ENCODE measurements around the gene CRIP1.

Gene CRIP1

GRCh38 chr14:105495101-105495989 lies 8.7 kb downstream of the CRIP1 start:
- DNase-seq, result no peak

GRCh38 chr14:105495990-105496830 lies 9.5 kb downstream of the CRIP1 start:
- no peak for DNase-seq

DNA sequence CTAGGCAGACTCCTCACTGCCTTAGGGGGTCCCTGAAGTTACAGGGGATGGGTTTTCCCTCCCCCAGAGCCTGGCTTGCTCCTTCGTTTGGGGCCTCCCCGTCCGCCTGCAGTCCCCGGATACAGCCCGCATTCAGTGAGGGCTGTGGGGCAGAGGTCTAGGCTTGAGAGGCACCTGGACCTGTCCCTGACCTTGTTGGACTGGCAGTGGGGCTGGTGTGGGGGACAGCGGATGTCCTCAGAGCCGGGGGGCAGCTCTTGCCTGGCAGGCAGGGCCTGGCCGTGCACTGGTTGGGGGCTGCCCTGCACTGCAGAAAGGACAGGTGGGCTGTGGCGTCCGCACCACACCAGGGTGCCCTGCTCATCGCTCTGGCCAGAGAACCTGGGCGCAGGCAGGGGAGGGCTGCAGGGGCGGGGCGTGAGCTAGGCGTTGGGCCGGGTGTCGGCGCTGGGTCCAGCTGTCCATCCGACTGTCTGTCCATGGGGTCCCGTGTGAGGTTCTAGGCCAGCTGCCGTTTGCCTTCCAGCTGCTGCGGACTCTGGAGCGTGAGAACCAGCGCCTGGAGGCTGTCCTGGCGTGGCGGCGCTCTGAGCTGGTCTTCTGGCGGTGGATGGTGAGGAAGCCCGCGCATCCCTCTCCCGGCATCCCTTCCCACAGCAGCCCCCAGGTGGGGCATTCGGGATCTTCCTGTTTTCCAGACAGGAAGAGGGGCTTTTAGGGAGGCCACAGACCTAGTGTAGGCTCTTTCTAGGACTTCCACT lies 10.3 kb downstream of the CRIP1 start:
- no peak for DNase-seq

DNA sequence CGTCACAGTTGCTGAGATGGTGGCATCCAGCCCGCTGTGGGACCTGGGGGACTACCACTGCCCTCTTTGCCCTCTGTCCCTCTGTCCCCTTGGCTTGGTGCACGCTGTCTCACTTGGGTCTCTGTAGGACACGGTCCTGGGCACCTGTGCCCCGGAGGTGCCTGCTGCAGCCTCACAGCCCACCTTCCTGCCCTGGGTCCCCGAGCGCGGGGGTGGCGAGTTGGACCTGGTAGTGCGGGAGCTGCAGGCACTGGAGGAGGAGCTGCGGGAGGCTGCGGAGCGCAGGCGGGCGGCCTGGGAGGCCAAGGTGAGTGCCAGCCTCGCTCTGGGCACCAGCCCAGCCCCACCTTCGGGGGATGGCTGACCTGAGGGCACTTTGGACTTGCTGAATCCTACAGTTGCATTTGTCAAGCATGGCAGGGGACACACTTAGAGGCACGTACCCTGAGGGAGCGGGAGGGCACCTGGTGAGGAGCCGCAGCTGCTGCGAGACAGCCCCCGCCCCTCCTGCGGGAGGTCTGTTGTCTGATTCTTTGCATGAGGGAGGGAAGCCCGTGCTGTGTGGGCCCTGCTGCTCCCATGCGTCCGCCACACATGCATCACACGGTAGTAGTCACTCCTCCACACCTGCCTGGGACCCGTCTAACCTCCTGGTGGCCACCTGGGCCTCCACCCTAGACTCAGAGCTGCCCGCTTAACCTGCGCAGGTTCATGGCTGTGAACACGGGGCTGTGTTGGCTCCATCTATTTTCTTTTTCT lies 11.2 kb downstream of the CRIP1 start:
- DNase-seq, result no peak

DNA sequence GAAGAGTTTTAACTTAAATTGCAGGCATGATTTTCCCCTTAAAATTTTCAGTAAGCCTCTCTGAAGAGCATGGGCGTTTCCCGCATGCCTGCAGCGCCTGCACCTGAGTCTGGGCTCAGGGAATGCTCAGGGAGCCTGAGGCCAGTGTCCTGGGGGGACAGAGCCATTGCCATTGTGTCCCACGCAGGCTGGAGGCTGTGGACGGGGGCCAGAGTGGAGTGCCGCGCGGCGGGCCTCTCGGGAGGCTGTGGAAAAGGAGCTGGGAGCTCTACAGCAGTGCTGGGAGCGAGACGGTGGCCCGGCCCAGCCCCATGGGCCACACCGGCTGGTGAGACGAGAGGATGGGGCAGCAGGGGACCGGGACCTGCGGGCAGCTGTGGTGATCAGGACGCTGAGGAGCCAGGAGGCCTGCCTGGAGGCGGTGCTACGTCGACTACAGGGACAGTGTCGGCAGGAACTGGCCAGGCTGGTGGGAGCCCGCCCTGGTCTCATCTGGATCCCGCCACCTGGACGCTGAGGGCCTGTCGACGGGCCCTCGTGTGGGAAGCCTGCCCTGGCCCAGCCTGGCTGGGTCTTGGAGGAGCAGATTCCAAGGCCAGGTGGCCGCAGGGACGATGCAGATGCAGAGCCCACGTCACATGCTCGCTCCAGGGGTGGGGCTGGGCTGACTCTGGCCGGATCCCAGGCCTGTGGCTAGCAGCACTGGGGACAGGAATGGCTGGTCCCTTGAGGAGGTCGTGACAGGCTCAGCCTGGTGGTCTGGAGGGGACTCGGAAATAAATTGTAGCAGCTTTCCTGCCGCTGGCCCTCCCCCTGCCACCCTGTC lies 12.0 kb downstream of the CRIP1 start:
- no peak for DNase-seq

- no peak for DNase-seq
Observed at GRCh38 chr14:105499256-105500035, 12.8 kb downstream of the CRIP1 start.

DNA sequence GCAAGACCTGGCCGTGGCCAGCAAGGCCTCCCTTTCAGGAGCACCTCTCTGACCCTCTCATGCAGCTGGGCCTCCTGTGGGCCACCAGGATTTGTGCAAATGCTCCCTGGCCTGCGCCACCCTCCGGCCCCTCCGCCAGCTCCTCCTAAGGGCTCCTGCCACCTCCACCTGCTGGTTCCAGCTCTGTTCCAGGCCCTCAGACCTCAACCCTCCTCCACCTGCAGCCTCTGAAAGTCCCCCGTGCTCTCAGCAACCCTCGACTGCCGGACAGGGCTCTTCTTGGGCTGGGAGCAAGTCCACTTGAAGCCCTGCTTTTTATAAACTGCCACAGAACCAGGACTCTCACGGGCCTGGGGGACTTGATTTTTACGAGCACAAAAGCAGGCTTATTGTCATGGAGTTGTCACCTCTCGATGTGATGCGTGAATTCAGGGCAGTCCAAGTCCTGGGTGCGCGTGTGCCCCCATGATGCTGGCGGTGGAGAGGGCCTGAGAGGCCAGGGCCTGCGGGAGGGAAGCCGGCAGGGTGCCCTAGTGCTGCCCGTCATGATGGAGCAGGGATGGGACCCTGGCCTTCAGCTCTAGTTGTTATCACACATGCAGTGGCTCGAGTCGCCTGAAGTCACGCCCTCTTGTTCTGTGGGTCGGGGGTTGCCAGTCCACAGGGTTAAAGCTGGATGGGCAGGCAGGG lies 13.5 kb downstream of the CRIP1 start:
- no peak for DNase-seq

DNA sequence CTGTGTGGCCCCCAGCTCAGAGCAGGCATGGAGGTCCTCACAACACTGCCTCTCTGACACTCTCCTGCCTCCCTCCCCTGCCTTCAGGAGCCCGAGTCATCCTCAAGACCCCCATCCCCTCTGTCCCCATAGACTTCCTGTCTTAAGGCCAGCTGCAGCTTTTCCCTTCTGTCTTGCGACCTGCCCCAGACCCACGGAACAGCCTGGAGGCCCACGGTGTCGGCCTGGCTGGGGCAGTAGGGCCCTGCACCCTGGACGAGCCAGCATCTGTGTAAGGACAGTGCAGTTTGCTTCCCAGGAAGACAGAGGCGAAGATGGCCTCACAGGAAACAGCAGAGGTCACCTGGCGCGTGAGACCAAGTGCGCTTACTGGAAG lies 14.0 kb downstream of the CRIP1 start:
- DNase-seq, result no peak

GRCh38 chr14:105501504-105502291 lies 15.0 kb downstream of the CRIP1 start:
- DNase-seq, result no peak

DNA sequence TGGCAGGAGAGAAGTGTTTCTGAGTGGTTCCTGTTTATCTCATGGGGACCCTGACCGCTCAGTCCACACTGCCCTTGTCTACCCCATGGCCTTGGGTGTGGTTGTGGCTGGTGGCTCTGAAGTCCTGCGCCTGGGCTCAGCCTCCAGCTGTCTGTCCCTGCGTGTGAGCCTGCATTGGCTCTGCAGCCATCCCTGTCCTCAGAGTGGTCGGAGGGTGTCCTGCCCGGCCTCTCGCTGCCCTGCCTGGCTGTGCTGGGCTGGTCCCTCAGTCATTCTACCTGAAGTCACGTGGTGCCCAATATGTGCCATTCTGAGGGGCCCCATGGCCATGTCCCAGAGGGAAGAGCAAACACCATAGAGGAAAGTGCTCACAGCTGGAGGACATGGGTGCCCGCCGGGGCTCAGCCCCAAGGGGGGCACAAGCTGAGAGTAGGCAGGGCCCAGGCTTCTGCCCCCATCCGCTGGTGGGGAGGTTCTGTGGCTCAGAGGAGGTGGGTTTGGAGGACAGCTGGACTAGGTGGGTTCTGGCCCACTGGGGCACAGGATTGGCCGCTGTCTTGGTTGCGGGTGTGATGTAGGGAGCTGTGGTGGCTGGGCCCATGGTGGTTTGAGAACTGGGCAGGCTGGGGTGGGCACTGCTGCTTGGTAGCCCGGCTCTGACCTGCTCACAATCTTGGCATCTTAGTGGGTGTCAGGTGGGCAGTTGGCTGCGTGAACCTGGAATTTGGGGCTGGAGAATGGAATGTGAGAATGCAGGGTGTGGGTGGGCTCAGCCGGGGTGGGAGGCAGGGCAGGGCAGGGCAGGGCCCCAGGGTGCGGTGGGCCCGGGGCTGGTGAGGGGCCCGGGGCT lies 16.0 kb downstream of the CRIP1 start:
- no peak for DNase-seq

GRCh38 chr14:105503296-105503640 lies 16.6 kb downstream of the CRIP1 start:
- no peak for DNase-seq

DNA sequence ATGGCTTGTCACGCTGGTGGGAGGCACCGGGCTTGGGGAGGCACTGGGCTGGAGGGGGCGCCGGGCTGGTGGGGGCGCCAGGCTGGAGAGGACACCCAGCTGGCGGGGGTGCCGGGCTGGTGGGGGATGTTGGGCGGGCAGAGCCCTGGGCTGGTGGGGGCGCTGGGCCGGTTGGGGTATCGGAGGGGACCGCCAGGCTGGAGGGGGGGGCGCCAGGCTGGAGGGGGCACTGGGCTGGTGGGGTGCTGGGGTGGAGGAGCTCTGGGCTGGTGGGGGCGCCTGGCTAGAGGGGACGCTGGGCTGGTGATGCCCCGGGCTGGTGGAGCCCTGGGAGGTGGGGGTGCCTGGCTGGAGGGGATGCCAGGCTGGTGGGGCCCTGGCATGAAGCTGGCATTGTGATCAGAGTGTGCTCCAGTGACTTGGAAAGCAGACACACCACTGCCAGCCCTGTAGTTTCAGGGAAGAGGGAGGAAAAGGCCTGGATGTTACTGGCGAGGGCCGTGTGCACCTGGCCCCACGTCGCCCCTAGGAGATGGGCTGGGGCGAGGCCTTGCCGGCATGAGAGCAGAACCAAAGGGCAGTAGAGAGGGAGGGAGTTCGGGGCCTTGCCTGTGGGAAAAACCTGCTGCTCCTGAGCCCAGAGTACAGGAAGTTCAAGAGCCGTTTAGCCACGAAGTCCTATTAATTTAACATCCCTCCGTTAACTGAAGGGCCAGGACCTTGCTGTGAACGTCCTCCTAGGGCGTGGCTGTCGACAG lies 17.4 kb downstream of the CRIP1 start:
- no peak for DNase-seq

DNA sequence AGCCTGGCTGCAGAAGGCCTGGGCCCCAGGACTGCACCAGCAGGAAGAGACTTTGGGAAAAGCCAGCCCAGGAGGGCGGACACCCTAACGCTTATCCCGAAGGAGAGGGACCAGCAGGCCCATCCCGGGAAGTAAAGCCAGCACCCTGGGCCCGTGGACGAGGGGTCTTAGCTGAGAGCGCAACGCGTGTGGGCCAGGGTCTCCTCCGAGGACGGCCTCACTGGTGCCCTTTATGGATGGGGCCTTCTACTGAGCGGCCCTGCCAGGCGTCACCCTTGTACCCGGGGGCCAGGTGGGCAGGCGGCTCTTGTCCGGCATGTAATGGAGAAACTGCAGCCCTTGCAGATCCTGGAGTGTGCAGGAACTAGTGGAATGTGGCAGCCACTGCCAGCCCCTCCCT lies 18.4 kb downstream of the CRIP1 start:
- no peak for DNase-seq

DNA sequence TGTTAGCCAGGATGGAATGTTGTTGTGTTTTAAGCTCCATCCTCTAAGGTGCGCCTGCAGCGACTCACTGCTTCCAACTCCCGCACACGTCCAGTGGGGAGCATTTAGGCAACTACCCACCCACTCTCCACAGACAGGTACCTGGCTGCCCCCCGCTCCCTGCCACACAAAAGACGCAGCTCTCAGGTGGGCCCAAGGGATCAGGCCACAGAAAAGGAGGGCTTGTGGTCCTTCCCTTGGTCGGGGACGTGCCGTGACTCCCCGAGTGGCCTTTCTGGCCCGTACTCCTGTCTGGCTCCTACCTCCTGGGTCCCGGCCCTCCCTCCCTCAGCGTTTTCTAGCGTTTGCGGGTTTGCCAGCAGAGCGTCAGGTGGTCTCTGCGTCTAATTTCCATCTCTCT lies 20.6 kb downstream of the CRIP1 start:
- DNase-seq, result no peak

DNA sequence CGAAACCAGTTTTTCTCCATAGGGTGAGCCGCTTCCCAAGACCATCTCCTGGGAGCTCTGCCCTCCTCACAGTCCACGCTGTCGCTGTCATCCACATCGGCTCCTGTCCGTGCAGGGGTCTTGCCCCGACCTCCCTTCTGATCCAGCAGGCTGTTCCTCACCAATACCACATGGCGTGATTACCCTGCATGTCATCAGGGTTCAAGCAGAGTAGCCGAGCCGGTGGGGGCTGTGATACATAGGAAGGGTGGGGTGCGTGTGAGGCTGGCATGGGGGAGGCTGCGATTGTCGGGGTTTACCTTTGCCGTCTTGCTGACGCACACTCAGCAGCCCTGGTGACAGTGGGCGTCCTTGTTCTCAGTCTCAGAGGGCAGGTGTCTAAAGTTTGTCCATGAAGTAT lies 21.4 kb downstream of the CRIP1 start:
- no peak for DNase-seq

- no peak for DNase-seq
Observed at GRCh38 chr14:105508601-105509000, 21.9 kb downstream of the CRIP1 start.

GRCh38 chr14:105517096-105517495 lies 30.4 kb downstream of the CRIP1 start:
- DNase-seq, result no peak

Data from NCI-H226 (cell line).